GM19438 (cell line): Measurements from ENCODE around the gene HMGXB4.

Experiments
- ATAC-seq: cut with Tn5 transposase; IDR thresholded peaks from one replicate; pipeline ENCODE4 v1.9.1; 2021; ENCODE audit warnings: low read depth; ENCODE audit not compliant: unreplicated experiment

HMGXB4 gene

DNA sequence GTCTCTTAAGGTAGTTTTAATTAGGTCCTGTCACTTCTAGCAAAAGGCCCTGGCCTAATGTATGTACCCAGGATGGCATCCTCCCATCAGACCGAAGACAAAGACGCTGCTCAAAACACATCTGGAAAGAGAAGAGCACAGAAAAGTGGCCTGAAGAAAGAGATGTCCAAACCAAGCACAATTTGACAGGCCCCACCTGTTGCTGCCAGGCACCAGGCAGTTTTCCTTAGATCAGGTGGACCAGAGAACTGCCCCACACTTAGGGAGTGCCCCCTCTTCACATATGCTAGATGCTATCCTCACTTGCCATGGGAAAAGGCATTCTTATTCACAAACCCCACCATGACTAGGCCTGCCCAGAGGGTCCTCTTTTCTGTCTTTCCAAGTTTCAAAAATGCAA lies 3.3 kb upstream of the HMGXB4 start:
- ATAC-seq: no peak

DNA sequence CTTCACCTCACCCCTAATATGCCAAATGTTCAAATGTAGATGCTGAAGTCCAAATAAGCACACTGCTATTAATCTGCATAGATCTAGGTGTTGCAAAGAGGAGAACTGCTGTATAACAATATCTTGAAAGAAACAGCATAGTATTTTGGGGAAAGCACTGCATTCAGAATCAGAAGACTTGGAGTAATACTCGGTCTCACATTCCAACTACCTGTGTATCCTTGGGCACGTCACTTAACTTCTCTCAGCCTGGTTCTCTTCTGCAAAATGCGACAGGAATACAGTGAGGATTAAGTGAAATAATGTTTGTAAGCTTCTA lies 332 bp upstream of the HMGXB4 start:
- ATAC-seq: peak; percentile 8

- ATAC-seq: no peak
Observed at GRCh38 chr22:35258191-35258988, 1.1 kb downstream of the HMGXB4 start.

- no peak for ATAC-seq
Observed at GRCh38 chr22:35264986-35265385, 7.7 kb downstream of the HMGXB4 start.

DNA sequence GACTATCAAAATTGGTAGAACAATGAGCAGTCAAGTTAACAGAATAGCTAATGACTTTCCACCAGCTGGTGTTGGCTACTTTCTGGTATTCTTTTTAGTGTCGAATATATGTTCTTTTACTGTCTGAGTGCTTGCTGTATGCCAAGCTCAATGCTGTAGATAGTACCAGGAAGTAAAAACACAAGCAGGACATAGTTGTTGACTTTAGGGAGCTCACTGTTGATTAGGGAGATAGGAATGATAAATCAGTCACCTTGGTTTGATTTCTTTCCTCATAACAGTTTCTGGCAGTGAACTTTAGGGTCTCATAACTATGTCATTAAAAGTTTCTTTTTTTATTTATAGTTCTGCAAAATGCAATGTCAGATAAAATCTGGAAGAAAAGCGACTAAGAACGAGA lies 9.0 kb downstream of the HMGXB4 start:
- ATAC-seq: no peak

DNA sequence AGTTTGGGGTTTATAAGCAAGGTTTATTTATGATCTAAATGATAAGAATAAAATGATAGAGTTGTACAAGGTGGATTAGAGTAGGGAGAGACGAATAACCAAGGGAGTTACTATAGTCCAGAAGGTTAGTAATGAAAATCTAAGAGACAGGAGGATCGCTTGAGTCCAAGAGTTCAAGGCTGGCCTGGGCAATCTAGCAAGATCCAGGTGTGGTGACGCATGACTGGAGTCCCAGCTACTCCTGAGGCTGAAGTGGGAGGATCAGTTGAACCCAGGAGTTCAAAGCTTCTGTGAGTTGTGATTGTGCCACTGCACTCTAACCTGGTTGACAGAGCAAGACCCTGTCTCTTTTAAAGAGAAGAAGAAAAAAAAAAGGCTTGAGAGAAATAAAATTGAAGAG lies 12.3 kb downstream of the HMGXB4 start:
- no peak for ATAC-seq

GRCh38 chr22:35274154-35274871 lies 17.0 kb downstream of the HMGXB4 start:
- no peak for ATAC-seq

DNA sequence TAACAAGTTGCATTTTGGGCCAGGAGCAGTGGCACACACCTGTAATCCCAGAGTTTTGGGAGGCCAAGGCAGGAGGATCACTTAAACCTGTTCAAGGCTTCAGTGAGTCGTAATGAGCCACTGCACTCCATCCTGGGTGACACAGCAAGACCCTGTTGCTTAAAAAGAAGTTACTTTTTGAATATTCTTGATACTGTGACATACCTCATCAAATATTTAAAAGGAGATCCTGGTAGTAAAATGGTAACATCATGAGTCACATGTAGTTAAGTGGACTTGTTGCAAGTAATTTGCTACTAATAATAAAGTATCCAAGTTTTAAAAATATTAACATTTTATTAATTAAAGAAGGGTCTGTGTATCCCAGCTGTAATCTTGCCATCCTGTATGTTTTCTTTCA lies 18.3 kb downstream of the HMGXB4 start:
- no peak for ATAC-seq

DNA sequence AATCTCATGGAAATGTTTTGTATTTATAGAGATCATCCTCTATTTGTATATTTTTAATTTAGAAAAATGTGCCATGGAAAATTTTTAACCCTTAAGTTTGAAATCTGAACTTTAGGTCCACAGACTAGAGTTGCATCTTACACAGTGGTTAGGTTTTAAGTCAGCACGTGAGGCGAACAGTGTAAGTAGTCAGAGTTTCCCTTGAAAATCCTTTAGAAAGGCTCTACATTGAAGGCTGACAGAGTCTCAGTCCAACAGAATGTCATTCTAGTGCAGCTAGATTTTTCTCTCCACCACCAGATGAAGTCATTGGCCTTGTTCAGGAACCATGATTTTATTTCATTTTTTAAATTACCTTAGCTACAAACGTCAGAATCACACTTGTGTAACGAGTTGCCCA lies 18.7 kb downstream of the HMGXB4 start:
- no peak for ATAC-seq

DNA sequence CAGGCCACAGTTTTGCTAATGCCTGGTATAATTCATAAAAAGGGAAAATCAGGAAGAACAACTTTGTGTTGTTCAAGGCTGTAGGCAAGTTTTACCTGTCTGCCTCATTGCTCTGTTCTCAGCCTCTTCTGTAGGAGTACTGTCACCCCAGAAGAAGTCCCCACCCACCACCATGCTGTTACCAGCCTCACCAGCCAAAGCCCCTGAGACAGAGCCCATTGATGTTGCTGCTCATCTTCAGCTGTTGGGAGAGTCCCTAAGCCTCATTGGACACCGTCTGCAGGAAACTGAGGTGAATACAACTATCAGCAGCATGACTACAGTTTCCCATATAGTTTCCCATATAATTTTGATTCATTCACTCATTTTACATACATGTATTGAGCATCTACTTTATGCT lies 30.8 kb downstream of the HMGXB4 start:
- no peak for ATAC-seq

GRCh38 chr22:35292786-35293185 lies 35.5 kb downstream of the HMGXB4 start:
- ATAC-seq: no peak

- no peak for ATAC-seq
Observed at GRCh38 chr22:35296051-35296450, 38.8 kb downstream of the HMGXB4 start.

GRCh38 chr22:35299217-35299672 lies 42.0 kb downstream of the HMGXB4 start:
- peak; percentile 16 for ATAC-seq

GRCh38 chr22:35299673-35300499 lies 42.6 kb downstream of the HMGXB4 start, which contains the start of gene TOM1:
TOM1 (plus strand) TSS chr22:35299894; CDS start chr22:35299929, 35 bp downstream.
- ATAC-seq: peak; percentile 88

DNA sequence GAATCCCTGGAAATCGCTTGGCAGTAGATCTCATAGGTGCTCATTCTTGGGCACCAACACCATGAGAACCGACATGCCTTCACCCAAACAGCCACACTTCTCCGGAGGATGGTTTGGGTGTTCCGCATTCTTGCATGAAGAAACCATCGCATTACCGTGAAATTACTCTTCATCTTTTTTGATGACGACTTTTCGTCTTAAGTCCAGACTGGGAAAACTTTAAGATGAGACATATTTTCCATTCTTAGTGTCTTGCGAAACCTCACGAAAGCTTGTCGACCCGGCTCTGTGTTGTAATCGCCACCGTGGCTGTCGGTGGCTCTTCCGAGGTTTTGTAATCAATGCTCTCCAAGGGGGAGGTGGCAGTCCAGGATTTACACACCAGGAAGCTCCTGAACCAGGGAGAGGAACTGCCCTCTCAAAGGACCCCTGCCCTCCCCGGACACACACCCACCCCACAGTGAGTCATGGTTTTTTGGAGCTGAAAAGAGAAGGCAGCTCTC lies 44.1 kb downstream of the HMGXB4 start:
- no peak for ATAC-seq

- ATAC-seq: no peak
Observed at GRCh38 chr22:35303029-35303624, 45.8 kb downstream of the HMGXB4 start.

DNA sequence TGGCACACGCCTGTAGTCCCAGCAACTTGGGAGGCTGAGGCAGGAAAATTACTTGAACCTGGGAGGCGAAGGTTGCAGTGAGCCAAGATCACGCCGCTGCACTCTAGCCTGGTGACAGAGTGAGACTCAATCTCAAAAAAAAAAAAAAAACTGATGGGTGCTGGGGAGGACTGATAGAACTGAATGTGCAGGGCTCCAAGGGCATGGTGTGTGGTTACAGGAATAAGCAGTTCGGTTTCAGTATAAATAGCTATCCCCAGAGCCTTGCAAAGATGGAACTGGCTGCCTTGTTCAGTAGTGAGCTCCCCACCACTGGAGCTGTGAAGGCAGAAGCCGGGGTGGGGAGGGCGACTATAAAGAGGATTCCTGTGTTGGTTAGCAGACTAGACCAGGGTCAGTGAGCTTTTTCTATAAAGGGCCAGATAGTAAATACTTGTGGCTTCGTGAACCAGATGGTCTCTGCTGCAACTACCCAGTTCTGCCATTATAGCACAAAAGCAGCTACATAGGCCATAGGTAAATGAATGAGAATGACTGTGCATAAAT lies 48.3 kb downstream of the HMGXB4 start:
- no peak for ATAC-seq

GRCh38 chr22:35306350-35306967 lies 49.2 kb downstream of the HMGXB4 start:
- ATAC-seq: no peak

GRCh38 chr22:35307372-35307771 lies 50.1 kb downstream of the HMGXB4 start:
- no peak for ATAC-seq

DNA sequence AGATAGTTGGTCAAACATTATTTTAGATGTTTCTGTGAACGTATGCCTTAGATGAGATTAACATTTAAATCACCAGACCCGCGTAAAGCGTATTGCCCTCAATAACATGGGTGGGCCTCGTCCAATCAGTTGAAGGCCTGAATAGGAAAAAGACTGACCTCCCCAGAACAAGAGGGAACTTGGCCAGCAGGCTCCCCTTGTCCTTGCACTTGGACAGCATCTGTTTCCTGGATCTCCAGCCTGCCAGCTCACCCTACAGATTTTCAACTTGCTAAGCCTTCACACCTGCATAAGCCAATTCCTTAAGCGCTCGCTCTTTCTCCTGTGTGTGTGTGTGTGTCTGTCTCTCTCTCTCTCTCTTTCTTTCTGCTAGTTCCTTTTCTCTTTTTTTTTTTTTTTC lies 50.6 kb downstream of the HMGXB4 start:
- ATAC-seq: no peak
